ENCODE results near the gene AMIGO3. TPM values are rescaled to one million over a fixed set of nuclear protein-coding genes. Genes with fewer than 3 reads are reported as not detected.

Gene AMIGO3
- total and polyA plus RNA-seq, 10 of the 15 experiments (the other 5 are each of a cell fraction or from before 2014, with no cell fraction given): 0.07 to 1.3 (median 0.44) TPM; not detected in 3

- TF ChIP-seq TBL1XR1 (IDR thresholded peaks at IDR 0.05; ENCODE audit: low read depth, low read length) (no peak), GATAD2B (conservative IDR thresholded peaks at IDR 0.05; ENCODE audit: low read depth) (no peak), EED (IDR thresholded peaks at IDR 0.05; ENCODE audit: low read depth) (no peak)
Observed at GRCh38 chr3:49725906-49726681, 6.6 kb upstream of the AMIGO3 start (continued).

- no peaks in the 10 kb centered on the region for H3K9me3 ChIP-seq (replicated peaks; ENCODE audit: control insufficient read depth, insufficient read depth, low read length)
- ChIA-PET POLR2A (interaction anchor here (0.5 to 0.9 kb wide), 4 partner anchors 12 to 166 kb away, joined by 3 read pairs; no protein-coding TSS in a partner anchor), RAD21 (ENCODE audit: unreplicated experiment) (no interaction called here), CTCF (interaction anchor here (0.6 to 1.7 kb wide), 4 partner anchors 23 to 185 kb away, joined by 3 to 8 read pairs (median 4); no protein-coding TSS in a partner anchor), SMC1A (ENCODE audit: uncharacterized antibody, unreplicated experiment) (interaction anchor here (1.8 kb wide), 1 partner anchor 81 kb away, joined by 5 read pairs; no protein-coding TSS in a partner anchor)
- TF ChIP-seq USF2 (IDR thresholded peaks at IDR 0.05; ENCODE audit: borderline replicate concordance, low read depth, low read length) (no peak), MLLT1 (IDR thresholded peaks at IDR 0.05) (no peak; the same call in 1 of the 2 replicates), BHLHE40 (IDR thresholded peaks at IDR 0.05; ENCODE audit: borderline replicate concordance in 1 of 2, low read depth in 2 of 2, low read length in 1 of 2) (peak; percentile 91 to 93), EP300 (IDR thresholded peaks at IDR 0.05; ENCODE audit: borderline replicate concordance in 1 of 2, control insufficient read depth in 1 of 2, low read depth in 2 of 2, low read length in 2 of 2) (peak in 1 of 2 experiments; percentile 14; a peak in 1 of 4 replicates), TCF12 (IDR thresholded peaks at IDR 0.05; ENCODE audit: low read depth, low read length) (peak; percentile 57; the same call in 1 of the 2 replicates), RUNX3 (IDR thresholded peaks at IDR 0.05; ENCODE audit: low read length) (peak; percentile 31; the same call in 1 of the 2 replicates)
- peaks cover 20% of the 10 kb centered on the region for H3K79me2 ChIP-seq (ENCODE audit: control insufficient read depth, insufficient read depth, low read length)
- WGBS (ENCODE audit: insufficient coverage, insufficient replicate concordance, low lambda C conversion rate, missing lambda C conversion rate): 0% methylated on average over 6 of the region's 6 CpGs
- H3K27me3 ChIP-seq (replicated peaks in 1 of 2; ENCODE audit: control insufficient read depth in 2 of 2, insufficient read depth in 2 of 2, low read length in 1 of 2): no peaks in the 10 kb centered on the region
- ATAC-seq (peak; percentile 23), DNase-seq (ENCODE audit: low read depth, low spot score) (no peak), FAIRE-seq (no peak)
- intact Hi-C loops (cut with micrococcal nuclease; ENCODE audit: unreplicated experiment) (loop anchor here (5.0 kb wide), 2 partner anchors 63 to 113 kb away; partner anchors contain the start of gene IP6K1), in situ Hi-C loops (cut with MboI) (no loop called here)
- no peak overlapping the region for H2AFZ ChIP-seq (ENCODE audit: control insufficient read depth, low read depth, low read length)
- H3K4me1 ChIP-seq (ENCODE audit: control insufficient read depth, insufficient read depth, low read length): peaks cover 15% of the 10 kb centered on the region
- peak overlapping the region; percentile 91 for H3K4me2 ChIP-seq (ENCODE audit: control insufficient read depth, insufficient read depth)
- H3K4me3 ChIP-seq: peak overlapping the region; percentile 81
- peaks cover 3 to 23% of the 10 kb centered on the region in 2 experiments for H3K36me3 ChIP-seq (ENCODE audit: control insufficient read depth in 2 of 2, insufficient read depth in 2 of 2, low read length in 1 of 2)
- no peaks in the 10 kb centered on the region for H4K20me1 ChIP-seq (ENCODE audit: control insufficient read depth, insufficient read depth)
- no TSS peak for BruUV-seq (replicated peaks)
- peak overlapping the region; percentile 93 for H3K27ac ChIP-seq (ENCODE audit: control insufficient read depth, insufficient read depth)
- H3K9ac ChIP-seq (ENCODE audit: control insufficient read depth, insufficient read depth, low read length): peak overlapping the region; percentile 96
Observed at GRCh38 chr3:49724586-49724985, 5.1 kb upstream of the AMIGO3 start.

Data from GM12878 (cell line).